A673 (cell line): ENCODE data around the gene RIPOR3. TPM values are rescaled to one million over a fixed set of nuclear protein-coding genes. Genes with fewer than 3 reads are reported as not detected.

ENCODE experiments used
- BruUV-seq: library from RNA; stranded (reverse); fragments of 400-500 nt; replicated peaks from 2 replicates; lab custom pipeline; 2021; lab: Mats Ljungman, UMichigan
- CTCF ChIA-PET: fragments of 300-600 bp; sonication (Branson Sonifier 250); formaldehyde crosslinking; loops from one replicate; lab custom pipeline; 2022; ENCODE audit warnings: antibody characterized with exemption; lab: Charles Lee
- POLR2A ChIA-PET: fragments of 300-600 bp; sonication (Branson Sonifier 250); formaldehyde crosslinking; loops from one replicate; lab custom pipeline; 2022; ENCODE audit warnings: antibody characterized with exemption; ENCODE audit not compliant: low non-redundant PET; lab: Charles Lee
- DNase-seq: peaks from one replicate; pipeline ENCODE4 v3.0.0-alpha.2; 2015; ENCODE audit warnings: low spot score
- H3K27ac ChIP-seq: fragments of 200-600 bp; sonication (generic); 2 replicates; pipeline ENCODE4 v1.5.1; 2016; ENCODE audit warnings: mixed run types, low read depth, mild to moderate bottlenecking, mixed read lengths, antibody characterized with exemption, low read length; ENCODE audit not compliant: poor library complexity, severe bottlenecking
- H3K27me3 ChIP-seq: fragments of 200-600 bp; sonication (generic); replicated peaks from 2 replicates; pipeline ENCODE4 v1.6.1; 2017; ENCODE audit warnings: mixed run types, low read depth, mild to moderate bottlenecking, mixed read lengths, antibody characterized with exemption, low read length; ENCODE audit not compliant: insufficient read depth, poor library complexity
- H3K36me3 ChIP-seq: fragments of 200-600 bp; sonication (generic); 2 replicates; pipeline ENCODE4 v1.6.1; 2016; ENCODE audit warnings: mixed run types, mild to moderate bottlenecking, mixed read lengths, antibody characterized with exemption, low read length; ENCODE audit not compliant: insufficient read depth, poor library complexity, severe bottlenecking
- H3K4me1 ChIP-seq: fragments of 200-600 bp; sonication (generic); 2 replicates; pipeline ENCODE4 v1.6.1; 2017; ENCODE audit warnings: mixed run types, mild to moderate bottlenecking, mixed read lengths, antibody characterized with exemption, low read length; ENCODE audit not compliant: insufficient read depth, poor library complexity, severe bottlenecking
- H3K4me3 ChIP-seq: fragments of 200-600 bp; sonication (generic); 2 replicates; pipeline ENCODE4 v1.5.1; 2016; ENCODE audit warnings: low read depth, mixed run types, mild to moderate bottlenecking, mixed read lengths, low read length; ENCODE audit not compliant: poor library complexity, severe bottlenecking
- H3K9me3 ChIP-seq: fragments of 200-600 bp; sonication (generic); 2 replicates; pipeline ENCODE4 v1.6.1; 2016; ENCODE audit warnings: mixed run types, low read depth, mild to moderate bottlenecking, mixed read lengths, antibody characterized with exemption, low read length; ENCODE audit not compliant: poor library complexity, severe bottlenecking
- EZH2 ChIP-seq: fragments of 200-600 bp; sonication (generic); IDR thresholded peaks from 2 replicates; pipeline ENCODE4 v1.6.1; 2017; ENCODE audit warnings: borderline replicate concordance, low read depth, mild to moderate bottlenecking, mixed read lengths, antibody characterized with exemption, low read length; ENCODE audit not compliant: poor library complexity, severe bottlenecking
- intact Hi-C: fragments of 100-400 bp; cut with micrococcal nuclease; formaldehyde crosslinking; loops from one replicate; pipeline ENCODE4 v1.10.0; 2022; ENCODE audit not compliant: unreplicated experiment
- total RNA-seq: library from RNA; stranded (reverse); gene quantifications from 2 replicates; pipeline ENCODE4 v1.2.3, GENCODE V29; 2021
- TF ChIP-seq, protein P1 (sequence below): fragments of 300-800, 200-600 bp; sonication (generic); conservative IDR thresholded peaks from 2 replicates; pipeline ENCODE4 v1.5.1; 2017; ENCODE audit warnings: low read depth, mild to moderate bottlenecking, antibody characterized with exemption, low read length, moderate library complexity, mixed read lengths

Gene RIPOR3
- total RNA-seq, 1 experiment from 2014 or later = 19.1 TPM

DNA sequence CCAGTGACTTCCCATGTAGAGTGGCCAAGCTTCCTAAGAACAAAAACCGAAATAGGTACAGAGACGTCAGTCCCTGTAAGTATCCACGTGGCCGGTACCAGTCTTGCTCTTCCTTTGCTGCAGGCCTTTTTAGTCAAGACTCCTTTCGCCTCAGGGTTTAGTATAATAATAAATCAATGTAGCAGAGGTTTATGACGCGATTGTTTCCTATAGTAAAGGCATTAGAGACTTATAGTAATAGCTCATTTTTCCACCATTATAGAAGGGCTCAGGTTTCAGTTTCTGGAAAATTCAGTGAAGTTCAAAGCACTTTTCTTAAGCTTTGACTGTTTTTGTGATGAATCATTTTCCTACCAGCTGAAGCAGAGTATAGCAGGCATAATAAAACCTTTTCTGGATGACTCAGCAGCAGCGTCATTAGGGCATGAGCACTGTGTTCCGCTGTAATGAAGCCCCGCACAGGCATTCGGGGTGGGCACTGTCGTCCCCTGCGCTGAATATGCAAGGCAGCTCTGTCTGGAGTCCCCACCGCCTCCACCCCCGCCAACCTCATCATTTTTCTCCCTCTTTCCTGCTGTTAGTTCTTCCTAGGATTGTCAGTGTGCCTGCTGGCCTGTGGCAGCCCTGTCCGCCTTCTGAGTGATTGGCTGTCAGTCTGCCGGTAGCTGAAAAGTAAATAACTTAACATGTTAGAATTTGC is 129.8 kb downstream of the RIPOR3 start:
- H3K27ac ChIP-seq = peak overlapping the region; percentile 86
- intact Hi-C loops = no loop called here
- H3K4me3 ChIP-seq = no peak overlapping the region
- peaks cover 6% of the 10 kb centered on the region for H3K36me3 ChIP-seq
- H3K27me3 ChIP-seq = no peaks in the 10 kb centered on the region
- H3K4me1 ChIP-seq = peaks cover 31% of the 10 kb centered on the region
- CTCF ChIA-PET = interaction anchor here (0.9 kb wide), 1 partner anchor 229 kb away, joined by 3 read pairs; no protein-coding TSS in a partner anchor
- no peak for TF ChIP-seq EZH2
- TF ChIP-seq, protein P1, sequence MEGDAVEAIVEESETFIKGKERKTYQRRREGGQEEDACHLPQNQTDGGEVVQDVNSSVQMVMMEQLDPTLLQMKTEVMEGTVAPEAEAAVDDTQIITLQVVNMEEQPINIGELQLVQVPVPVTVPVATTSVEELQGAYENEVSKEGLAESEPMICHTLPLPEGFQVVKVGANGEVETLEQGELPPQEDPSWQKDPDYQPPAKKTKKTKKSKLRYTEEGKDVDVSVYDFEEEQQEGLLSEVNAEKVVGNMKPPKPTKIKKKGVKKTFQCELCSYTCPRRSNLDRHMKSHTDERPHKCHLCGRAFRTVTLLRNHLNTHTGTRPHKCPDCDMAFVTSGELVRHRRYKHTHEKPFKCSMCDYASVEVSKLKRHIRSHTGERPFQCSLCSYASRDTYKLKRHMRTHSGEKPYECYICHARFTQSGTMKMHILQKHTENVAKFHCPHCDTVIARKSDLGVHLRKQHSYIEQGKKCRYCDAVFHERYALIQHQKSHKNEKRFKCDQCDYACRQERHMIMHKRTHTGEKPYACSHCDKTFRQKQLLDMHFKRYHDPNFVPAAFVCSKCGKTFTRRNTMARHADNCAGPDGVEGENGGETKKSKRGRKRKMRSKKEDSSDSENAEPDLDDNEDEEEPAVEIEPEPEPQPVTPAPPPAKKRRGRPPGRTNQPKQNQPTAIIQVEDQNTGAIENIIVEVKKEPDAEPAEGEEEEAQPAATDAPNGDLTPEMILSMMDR = no peak
- DNase-seq = peak; percentile 93
- no peaks in the 10 kb centered on the region for H3K9me3 ChIP-seq
- no TSS peak for BruUV-seq
- POLR2A ChIA-PET = no interaction called here

DNA sequence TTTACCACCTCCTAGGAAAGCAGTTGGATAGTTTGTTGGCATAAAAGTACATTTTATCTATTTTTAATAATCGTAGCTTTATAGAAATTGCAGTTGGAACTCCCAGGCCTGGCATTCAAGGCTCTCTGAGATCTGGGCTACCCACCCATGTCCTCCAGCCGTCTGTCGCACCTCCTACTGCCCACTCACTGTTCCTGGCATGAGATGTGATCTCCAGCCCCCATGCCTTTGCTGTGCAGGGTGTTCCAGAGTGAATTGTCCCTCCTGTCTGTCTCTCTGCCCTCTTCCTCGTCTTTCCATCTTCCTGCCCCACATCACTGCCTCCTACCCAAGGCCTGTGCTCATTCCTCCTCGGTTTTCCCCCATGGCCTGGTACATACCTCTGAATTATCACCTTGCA is 130.5 kb downstream of the RIPOR3 start:
- Histone ChIP-seq H3K4me3 (no peak overlapping the region), H3K9me3 (no peaks in the 10 kb centered on the region), H3K27ac (peak overlapping the region; percentile 86), H3K4me1 (peaks cover 31% of the 10 kb centered on the region), H3K36me3 (peaks cover 6% of the 10 kb centered on the region), H3K27me3 (no peaks in the 10 kb centered on the region)
- DNase-seq = no peak
- TF ChIP-seq EZH2 = no peak
- TF ChIP-seq, protein P1 = no peak
- BruUV-seq = no TSS peak
- intact Hi-C loops = no loop called here
- POLR2A ChIA-PET = no interaction called here
- CTCF ChIA-PET = interaction anchor here (0.9 kb wide), 1 partner anchor 230 kb away, joined by 3 read pairs; no protein-coding TSS in a partner anchor

DNA sequence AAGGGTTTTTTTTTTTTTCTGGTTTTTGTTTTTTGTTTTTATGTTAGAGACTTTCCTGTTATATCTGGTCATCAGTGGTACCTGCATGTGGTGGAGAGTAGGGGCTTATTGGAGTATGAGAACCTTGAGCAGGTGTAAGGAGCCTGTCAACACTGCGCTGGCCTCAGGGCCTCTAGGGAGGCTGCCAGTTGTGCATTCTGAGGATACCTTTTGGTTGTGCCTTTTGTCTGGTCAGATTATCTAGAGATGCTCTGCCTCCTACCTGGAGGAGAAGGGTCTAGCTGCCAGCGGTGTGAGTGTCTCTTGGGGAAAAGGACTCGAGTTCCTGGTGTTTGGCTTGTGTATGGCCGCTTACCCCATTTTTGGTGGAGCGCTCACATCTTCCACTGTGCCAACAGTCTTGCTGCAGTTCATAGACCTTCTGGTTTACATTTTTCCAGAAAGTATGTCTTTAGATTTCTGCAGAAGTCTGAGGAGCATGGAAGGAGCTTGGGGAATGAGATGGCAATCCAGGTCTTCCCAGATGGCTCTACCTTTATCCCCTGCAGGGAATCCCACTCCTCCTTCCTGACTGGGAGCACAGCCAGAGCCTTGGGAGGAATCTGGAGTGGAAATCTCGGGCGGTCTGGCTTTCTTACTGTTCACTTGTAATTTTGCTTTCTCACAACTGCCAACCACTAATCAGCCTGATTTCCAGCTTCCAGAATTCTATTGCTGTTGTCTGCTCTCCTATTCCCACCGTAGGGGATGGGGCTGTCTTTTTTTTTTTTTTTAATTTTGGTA is 131.3 kb downstream of the RIPOR3 start:
- H3K36me3 ChIP-seq = peaks cover 6% of the 10 kb centered on the region
- no peaks in the 10 kb centered on the region for H3K27me3 ChIP-seq
- BruUV-seq = no TSS peak
- TF ChIP-seq EZH2 = no peak
- TF ChIP-seq, protein P1 = no peak
- intact Hi-C loops = no loop called here
- peaks cover 31% of the 10 kb centered on the region for H3K4me1 ChIP-seq
- no peak for DNase-seq
- H3K4me3 ChIP-seq = no peak overlapping the region
- ChIA-PET CTCF (no interaction called here), POLR2A (interaction anchor here (0.6 kb wide), 1 partner anchor 110 kb away, joined by 6 read pairs; no protein-coding TSS in a partner anchor)
- peak overlapping the region; percentile 50 for H3K27ac ChIP-seq
- no peaks in the 10 kb centered on the region for H3K9me3 ChIP-seq
